ENCODE data around the gene SLC43A2. TPM values are rescaled to one million over a fixed set of nuclear protein-coding genes. Genes with fewer than 3 reads are reported as not detected.

SLC43A2 gene
- total RNA-seq, 1 experiment from 2014 or later, result 12.6 TPM

DNA sequence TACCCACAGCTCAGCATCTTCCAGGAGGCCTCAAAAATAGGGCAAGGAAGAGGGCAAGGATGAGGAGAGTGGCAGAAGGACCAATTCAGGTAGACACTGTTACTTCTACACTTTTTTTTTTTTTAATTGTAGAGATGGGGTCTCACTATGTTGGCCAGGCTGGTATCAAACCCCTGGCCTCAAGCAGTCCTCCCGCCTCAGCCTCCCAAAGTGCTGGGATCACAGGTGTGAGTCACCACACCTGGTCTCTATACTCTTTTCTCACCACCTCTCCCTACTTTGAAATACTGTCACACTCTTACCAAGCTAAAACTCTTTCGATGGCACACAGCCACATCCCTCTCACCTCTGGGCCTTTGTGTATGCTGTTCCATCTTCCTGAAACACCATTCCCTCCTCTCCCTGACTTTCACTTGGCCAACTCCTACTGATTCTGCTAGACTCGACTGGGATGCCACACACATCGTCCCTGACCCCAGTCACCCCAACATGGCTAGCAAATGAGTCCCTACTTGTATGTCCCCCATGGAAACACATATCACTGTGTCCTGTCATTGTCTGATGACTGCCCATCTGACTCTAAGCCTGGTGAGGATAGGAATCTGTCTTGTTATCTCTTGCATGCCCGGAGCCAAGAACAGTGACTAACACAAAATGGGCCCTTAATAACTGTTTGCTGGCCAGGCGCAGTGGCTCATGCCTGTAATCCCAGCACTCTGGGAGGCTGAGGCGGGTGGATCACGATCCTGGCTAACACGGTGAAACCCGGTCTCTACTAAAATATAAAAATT is 7.2 kb upstream of the SLC43A2 start (continued):
- TF ChIP-seq, protein P1, sequence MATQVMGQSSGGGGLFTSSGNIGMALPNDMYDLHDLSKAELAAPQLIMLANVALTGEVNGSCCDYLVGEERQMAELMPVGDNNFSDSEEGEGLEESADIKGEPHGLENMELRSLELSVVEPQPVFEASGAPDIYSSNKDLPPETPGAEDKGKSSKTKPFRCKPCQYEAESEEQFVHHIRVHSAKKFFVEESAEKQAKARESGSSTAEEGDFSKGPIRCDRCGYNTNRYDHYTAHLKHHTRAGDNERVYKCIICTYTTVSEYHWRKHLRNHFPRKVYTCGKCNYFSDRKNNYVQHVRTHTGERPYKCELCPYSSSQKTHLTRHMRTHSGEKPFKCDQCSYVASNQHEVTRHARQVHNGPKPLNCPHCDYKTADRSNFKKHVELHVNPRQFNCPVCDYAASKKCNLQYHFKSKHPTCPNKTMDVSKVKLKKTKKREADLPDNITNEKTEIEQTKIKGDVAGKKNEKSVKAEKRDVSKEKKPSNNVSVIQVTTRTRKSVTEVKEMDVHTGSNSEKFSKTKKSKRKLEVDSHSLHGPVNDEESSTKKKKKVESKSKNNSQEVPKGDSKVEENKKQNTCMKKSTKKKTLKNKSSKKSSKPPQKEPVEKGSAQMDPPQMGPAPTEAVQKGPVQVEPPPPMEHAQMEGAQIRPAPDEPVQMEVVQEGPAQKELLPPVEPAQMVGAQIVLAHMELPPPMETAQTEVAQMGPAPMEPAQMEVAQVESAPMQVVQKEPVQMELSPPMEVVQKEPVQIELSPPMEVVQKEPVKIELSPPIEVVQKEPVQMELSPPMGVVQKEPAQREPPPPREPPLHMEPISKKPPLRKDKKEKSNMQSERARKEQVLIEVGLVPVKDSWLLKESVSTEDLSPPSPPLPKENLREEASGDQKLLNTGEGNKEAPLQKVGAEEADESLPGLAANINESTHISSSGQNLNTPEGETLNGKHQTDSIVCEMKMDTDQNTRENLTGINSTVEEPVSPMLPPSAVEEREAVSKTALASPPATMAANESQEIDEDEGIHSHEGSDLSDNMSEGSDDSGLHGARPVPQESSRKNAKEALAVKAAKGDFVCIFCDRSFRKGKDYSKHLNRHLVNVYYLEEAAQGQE (IDR thresholded peaks at IDR 0.05; ENCODE audit: low read depth), result no peak

DNA sequence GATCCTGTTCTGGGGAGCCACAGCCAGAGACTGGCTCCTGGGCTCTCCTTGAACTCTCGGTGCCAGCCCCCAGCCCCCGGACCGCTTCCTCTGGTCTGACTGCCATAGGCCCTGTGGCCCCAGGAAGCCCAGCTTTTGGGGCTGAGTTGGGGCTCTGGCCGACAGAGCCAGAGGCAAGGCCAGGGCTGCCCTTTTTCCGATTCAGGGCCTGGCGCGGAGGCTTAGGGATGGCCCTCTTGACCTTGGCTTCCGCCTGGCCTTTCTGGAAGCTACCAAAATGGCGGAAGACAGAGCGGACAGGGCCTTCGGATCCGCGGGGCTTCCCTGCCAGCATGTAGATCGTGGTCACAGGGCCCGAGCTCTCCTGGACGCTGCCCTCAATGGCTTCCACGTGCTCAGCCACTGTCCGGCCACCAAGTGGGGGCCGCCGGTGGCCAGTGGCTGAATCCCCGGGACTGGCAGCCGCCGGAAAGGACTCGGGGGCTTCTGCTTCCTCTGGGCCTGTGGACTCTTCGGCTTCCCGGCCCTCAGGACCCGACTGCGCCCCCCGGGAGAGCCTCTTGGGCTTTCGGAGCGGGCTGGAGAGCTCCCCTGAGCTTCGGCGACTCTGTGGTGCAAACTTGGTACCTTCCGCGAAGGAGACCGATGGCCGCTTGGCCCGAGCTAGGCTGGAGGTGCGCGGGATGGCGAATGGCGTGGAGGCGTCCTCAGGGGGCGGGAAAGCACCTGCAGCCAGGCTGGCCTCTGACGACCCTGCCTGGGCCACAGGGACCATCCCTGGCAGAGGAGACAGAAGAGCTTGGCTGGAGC is 6.4 kb upstream of the SLC43A2 start:
- BruUV-seq (replicated peaks), result no TSS peak
- no peaks in the 10 kb centered on the region for H3K36me3 ChIP-seq (ENCODE audit: control insufficient read depth in 1 of 2, insufficient read depth in 2 of 2, low read length in 2 of 2)
- ChIA-PET CTCF (no interaction called here), POLR2A (no interaction called here), RAD21 (ENCODE audit: low non-redundant PET in 1 of 2, low total read pairs in 2 of 2, uncharacterized antibody in 2 of 2, unreplicated experiment in 2 of 2) (no interaction called here)
- H3K27me3 ChIP-seq (ENCODE audit: insufficient read depth, low read length), result no peaks in the 10 kb centered on the region
- no peak overlapping the region for H2AFZ ChIP-seq (ENCODE audit: low read depth, low read length, poor library complexity, severe bottlenecking)
- intact Hi-C loops (cut with micrococcal nuclease), result loop anchor here (10.0 kb wide), 1 partner anchor 150 kb away; no protein-coding TSS in a partner anchor
- H3K4me2 ChIP-seq (ENCODE audit: low read length), result no peak overlapping the region
- no peak overlapping the region for H3K27ac ChIP-seq (ENCODE audit: low read depth, low read length)
- H3K4me3 ChIP-seq (replicated peaks in 1 of 2; ENCODE audit: low read depth in 1 of 2, low read length in 2 of 2), result no peak overlapping the region
- H3K79me2 ChIP-seq (ENCODE audit: insufficient read depth, low read length), result no peaks in the 10 kb centered on the region
- ATAC-seq, result no peak
- no peak overlapping the region for H3K9ac ChIP-seq (ENCODE audit: low read length)
- H3K4me1 ChIP-seq (ENCODE audit: control insufficient read depth in 1 of 2, insufficient read depth in 2 of 2, low read length in 2 of 2), result peaks cover 7 to 13% of the 10 kb centered on the region in 2 experiments
- no peaks in the 10 kb centered on the region for H3K9me2 ChIP-seq (ENCODE audit: insufficient read depth)
- no peaks in the 10 kb centered on the region for H4K20me1 ChIP-seq (ENCODE audit: insufficient read depth)
- no peaks in the 10 kb centered on the region for H3K9me3 ChIP-seq (ENCODE audit: control insufficient read depth in 1 of 2, insufficient read depth in 1 of 2, low read depth in 1 of 2, low read length in 2 of 2)
- DNase-seq (ENCODE audit: low read depth, low spot score), result no peak
- TF ChIP-seq EGR1 (IDR thresholded peaks at IDR 0.05; ENCODE audit: low read depth) (no peak), JUND (IDR thresholded peaks at IDR 0.05) (no peak), CEBPB (IDR thresholded peaks at IDR 0.05; ENCODE audit: low read depth) (no peak), SRF (IDR thresholded peaks at IDR 0.05; ENCODE audit: low read depth) (no peak), ZNF274 (IDR thresholded peaks at IDR 0.05; ENCODE audit: low read depth, low read length) (no peak), ZFX (IDR thresholded peaks at IDR 0.05) (no peak), RAD21 (IDR thresholded peaks at IDR 0.05; ENCODE audit: low read depth) (no peak), CBX3 (IDR thresholded peaks at IDR 0.05; ENCODE audit: low read depth) (no peak), EZH2 (IDR thresholded peaks at IDR 0.05) (no peak)
- TF ChIP-seq, protein P1 (IDR thresholded peaks at IDR 0.05; ENCODE audit: low read depth), result no peak
- TF ChIP-seq, protein P2, sequence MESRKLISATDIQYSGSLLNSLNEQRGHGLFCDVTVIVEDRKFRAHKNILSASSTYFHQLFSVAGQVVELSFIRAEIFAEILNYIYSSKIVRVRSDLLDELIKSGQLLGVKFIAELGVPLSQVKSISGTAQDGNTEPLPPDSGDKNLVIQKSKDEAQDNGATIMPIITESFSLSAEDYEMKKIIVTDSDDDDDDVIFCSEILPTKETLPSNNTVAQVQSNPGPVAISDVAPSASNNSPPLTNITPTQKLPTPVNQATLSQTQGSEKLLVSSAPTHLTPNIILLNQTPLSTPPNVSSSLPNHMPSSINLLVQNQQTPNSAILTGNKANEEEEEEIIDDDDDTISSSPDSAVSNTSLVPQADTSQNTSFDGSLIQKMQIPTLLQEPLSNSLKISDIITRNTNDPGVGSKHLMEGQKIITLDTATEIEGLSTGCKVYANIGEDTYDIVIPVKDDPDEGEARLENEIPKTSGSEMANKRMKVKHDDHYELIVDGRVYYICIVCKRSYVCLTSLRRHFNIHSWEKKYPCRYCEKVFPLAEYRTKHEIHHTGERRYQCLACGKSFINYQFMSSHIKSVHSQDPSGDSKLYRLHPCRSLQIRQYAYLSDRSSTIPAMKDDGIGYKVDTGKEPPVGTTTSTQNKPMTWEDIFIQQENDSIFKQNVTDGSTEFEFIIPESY (IDR thresholded peaks at IDR 0.05; ENCODE audit: extremely low read depth, insufficient replicate concordance, low read length), result no peak
- TF ChIP-seq, protein P3, sequence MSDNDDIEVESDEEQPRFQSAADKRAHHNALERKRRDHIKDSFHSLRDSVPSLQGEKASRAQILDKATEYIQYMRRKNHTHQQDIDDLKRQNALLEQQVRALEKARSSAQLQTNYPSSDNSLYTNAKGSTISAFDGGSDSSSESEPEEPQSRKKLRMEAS (IDR thresholded peaks at IDR 0.05), result no peak
- TF ChIP-seq, protein P4, sequence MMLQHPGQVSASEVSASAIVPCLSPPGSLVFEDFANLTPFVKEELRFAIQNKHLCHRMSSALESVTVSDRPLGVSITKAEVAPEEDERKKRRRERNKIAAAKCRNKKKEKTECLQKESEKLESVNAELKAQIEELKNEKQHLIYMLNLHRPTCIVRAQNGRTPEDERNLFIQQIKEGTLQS (IDR thresholded peaks at IDR 0.05), result no peak
